NOMO-1 (cell line): ENCODE measurements around the gene HAP1.
"Not testable (repeated sequence)": the region's sequence is repeated elsewhere in the genome, so short reads cannot be mapped to it uniquely, and the experiment has no call there.

Experiments used
- DNase-seq, 2 experiments: peaks; one replicate each; lab custom pipeline; 2025; ENCODE audit not compliant: unreplicated experiment in 2 of 2; lab: John Stamatoyannopoulos, UW

Gene HAP1

DNA sequence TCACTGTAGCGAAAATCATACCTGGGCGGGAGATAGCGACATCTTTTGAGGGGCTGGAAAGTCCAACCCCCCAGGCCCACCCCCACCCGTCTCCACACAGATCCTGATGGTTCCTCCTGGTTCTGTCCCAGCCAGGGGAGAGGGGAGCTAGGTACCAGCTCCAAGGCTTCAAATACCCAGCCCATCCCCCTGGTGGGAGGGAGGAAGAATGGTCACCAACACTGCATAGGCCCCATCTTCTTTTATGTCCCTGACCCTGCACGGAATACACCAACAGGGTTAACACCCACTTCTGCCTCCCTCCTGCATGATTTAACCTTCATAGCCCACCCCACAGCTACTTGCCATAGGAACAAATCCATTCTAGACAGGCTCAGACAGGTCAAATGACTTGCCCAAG is 9.3 kb downstream of the HAP1 start:
- DNase-seq = no peak

DNA sequence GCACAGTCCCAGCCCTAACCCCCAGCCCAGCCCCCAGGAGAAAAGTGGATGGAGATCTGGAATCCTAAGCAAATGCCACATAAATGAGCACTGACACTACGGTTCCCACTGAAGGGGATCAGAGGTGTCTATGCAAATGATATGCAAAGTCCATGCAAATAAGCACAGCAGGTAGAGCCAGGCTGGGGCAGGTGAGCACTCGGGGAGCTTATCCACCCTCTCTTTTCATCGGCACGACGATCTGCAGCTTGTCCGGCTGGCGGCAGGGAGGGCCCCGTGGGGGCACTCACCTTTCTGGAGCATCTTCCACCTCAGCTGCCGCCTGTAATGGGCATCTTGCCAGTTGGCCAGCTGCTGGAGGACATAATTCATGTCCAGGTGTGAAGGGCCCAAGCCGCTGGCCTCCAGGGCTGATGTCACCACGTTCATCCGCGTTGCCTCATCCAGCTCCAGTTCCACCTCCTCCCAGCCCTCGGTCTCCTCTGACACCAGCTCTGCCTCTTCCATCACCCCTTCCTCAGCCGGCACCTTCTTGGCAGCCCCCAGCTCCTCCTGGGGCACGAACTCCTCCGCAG is 9.9 kb downstream of the HAP1 start:
- no peak for DNase-seq

- no peak for DNase-seq
These were observed 10.5 kb downstream of the HAP1 start for GRCh38 chr17:41723801-41724475.

DNA sequence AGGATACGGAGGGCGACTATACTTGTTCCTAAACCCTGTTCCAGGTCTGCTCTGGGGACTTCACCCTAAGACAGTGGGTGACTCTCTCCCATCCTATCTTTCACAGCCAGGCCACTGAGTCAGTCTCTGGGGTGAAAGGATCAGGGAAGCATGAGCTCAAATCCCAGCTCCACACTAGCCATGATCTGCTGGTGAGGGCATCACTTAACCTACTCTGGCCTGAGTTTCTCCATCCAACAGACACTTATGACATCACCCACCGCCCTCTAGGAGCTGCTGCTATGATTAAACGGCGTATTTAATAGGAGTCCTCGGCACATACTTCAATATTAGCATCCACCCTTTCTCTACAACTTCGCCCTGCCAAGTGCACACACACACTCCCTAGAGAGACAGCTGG is 12.2 kb downstream of the HAP1 start:
- DNase-seq = no peak

DNA sequence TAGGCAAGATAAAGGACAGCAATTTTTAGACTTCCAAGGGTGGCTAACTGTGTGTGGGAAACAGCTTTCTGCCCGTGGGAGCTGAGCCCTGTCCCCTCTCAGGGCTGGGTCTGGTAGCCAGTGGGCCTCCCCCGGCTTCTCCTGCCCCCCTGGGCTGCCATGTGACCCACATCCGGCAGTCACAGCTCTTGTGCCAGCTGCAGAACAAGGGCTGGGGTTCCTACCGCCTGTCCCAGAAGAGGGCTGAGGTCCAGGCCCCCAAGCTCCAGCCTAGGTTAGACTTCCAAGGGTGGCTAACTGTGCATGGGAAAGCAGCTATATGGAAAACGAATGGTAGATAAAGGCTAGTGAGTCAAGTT is 16.2 kb downstream of the HAP1 start:
- DNase-seq = no peak

GRCh38 chr17:41717408-41718286 is 16.8 kb downstream of the HAP1 start:
- peak; percentile 38 to 64 for DNase-seq

DNA sequence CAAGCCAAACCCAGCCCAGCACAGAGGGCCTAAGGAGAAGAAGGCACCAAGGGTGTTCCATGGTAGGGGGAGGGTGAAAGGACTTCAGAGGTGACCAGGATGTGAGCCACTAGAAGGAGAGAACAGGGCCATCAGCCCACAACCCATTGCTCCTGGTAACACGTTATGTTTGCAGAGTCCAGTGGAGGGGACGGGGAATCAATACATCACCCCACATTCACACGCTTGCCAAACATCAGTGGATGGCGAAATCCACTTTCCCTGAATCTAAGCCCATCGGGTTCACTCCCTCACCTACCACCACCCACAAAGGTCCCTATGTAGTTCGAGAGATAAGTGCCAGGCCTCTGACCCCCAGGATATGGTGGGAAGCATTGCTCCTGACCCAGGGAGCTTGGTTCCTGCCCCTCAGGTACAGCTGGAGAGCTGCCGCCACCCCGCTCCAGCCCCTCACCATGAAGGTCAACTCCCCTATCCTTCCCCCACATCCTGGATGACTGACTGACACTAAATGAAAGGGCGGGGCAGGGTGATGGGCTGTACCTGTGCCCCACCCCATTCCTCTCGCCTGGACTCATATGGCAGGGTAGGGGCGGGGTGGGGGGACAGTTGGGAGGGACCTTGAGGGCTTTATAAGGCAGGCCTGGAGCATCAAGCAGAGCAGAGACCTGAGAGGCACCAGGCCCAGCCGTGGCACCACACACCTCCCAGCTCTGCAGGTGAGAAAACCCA is 22.6 kb downstream of the HAP1 start, which contains the start of gene GAST:
TSS of gene GAST (plus strand) at position 663 of the 732 bp plus-strand sequence. CDS start 3,106 bp downstream, outside the sequence.
- no peak for DNase-seq

GRCh38 chr17:41710472-41711090 is 23.9 kb downstream of the HAP1 start:
- DNase-seq = no peak

DNA sequence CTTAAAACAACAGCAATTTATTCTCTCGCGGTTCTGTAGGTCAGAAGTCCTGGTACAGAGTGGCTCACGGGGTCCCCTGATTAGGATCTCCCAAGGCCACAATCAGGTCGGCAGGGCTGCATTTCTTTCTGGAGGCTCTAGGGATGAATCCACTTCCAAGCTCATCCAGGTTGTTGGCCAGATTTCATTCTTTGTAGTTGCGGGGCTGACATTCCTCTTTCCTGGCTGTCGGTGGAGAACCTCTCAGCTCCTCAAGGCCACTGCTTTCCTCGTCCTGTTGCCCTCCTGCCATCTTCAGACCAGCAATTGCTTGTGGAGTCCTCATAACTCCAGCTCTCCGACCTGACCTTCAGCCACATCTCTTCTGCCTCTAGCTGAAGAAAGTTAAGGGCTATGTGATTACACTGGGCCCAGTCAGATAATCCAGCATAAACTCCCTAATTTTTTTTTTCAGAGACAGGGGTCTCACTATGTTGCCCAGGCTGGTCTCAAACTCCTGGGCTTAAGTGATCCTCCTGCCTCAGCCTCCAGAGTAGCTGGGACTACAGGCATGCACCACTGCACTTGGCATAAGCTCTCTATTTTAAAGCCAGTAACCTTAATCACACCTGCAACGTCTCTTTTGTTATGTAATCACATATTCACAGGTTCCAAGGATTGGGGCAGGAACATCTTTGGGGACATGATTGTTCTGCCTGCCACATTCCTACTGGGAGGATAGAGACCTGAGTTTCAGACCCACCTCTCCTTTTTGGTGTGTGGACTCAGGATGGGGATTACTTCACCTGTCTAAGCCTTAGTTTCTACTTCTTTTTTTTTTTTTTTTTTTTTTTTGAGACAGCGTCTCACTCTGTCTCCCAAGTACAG is 26.4 kb downstream of the HAP1 start:
- DNase-seq = no peak

DNA sequence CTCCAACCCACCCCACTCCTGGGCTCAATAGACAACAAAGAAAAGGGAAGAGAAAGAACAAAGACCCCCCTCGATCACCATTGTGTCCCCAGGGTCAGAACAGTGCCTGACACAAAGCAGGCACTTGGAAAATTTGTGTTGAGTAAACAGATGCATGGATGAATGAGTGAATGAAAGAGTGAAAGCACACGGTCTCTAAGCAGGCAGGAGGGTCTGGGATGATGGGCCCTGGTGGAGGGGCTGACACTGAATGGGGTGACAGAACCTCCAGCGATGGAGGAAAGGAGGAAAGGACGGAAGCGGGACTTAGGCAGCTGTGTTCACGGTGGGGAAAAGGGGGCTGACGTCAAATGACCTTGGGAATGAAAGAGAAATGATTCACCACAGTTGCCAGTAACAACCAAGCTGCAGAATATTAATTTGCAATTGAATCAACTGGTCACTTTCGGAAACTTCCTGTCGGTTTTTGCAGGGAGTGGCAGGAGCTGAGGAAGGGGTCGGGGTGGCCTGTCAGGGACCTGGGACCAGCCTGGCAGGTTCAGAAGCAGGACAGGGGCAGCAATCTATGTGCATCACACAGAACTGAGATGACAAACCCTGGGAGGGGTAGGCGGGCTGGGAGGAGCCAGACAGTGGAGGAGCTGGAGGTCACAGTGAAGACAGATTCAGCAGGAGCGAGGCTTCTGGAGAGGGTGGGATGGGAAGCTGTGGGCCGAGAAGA is 29.0 kb downstream of the HAP1 start:
- DNase-seq = no peak

- DNase-seq = no peak
These were observed 31.7 kb downstream of the HAP1 start for GRCh38 chr17:41702712-41703111.

DNA sequence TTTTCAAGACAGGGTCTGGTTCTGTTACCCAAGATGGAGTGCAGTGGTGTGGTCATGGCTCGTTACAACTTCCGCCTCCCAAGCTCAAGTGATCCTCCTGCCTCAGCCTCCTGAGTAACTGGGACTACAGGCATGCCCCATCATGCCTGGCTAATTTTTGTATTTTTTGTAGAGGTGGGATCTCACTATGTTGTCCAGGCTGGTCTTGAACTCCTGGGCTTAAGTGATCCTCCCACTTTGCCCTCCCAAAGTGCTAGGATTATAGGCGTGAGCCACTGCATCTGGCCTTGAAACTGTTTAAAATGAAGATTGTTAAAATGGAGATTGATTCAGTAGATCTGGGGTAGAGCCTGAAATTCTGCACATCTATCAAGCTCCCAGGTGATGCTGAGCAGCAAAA is 33.6 kb downstream of the HAP1 start:
- DNase-seq = not testable (repeated sequence)

DNA sequence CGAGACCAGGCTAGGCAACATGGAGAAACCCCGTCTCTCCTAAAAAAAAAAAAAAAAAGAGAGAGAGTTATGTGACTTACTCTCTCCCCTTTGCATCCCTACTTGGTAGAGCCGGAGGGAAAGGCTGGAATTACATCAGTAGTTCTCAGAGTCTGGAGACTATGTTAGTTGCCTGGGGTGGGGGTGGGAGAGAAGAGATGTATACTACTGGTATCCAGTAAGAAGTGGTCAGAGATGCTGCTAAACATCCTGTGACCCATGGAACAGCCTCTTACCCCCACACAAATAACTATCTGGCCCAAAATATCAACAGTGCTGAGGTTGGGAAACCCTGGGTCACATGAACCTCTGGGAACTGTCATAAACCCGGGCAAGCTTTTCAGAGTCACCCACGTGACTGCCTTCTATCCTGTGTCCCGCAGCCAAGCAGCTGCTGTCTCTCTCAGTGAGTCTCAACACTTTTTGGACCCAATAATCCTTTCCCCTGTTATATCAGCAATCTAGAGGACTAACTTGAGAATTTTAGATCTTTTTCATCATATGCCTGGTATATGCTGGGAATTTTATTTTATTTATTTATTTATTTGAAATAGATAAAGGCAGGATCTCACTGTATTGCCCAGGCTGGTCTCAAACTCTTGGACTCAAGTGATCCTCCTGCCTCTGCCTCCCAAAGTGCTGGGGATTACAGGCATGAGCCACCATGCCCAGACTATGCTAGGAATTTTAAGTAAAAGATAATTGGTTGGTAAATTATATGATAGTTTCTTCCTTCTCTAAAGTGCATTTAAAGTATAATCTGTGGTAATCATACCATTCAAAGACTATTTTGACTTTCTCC is 37.1 kb downstream of the HAP1 start:
- DNase-seq = peak; percentile 58 to 70

- peak; percentile 10 to 85 for DNase-seq
These were observed 38.3 kb downstream of the HAP1 start for GRCh38 chr17:41695954-41696757.

DNA sequence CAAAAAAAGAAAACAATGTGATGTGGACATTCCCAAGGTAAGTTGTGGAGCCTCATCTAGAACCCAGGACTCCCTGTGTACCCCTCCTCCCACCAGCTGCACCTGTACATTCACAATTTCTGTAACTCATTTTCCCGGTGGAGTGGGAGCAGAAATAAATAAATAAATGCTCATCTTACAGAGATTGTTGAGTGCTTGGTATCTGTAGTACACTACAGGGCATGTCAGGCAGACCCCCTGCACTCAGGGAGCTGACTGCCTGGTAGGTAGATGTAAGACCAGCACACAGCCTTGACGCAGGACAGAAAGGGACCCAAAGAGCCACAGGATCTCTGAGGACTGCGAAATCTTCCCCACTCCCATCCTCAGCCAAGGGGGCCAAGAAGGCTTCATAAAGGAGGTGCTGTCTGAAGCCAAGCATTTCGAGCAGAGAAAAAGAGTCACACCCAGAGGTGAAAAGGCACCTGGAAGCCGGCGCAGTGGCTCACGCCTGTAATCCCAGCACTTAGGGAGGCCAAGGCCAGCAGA is 39.2 kb downstream of the HAP1 start:
- no peak for DNase-seq

GRCh38 chr17:41692722-41693521 is 41.5 kb downstream of the HAP1 start:
- no peak for DNase-seq
